Myocyte (in vitro differentiated cells): ENCODE measurements around the gene TMEM203. TPM values are rescaled to one million over a fixed set of nuclear protein-coding genes. Genes with fewer than 3 reads are reported as not detected.
"Not testable (repeated sequence)": the region's sequence is repeated elsewhere in the genome, so short reads cannot be mapped to it uniquely, and the experiment has no call there.

Experiments
- DNase-seq: peaks from one replicate; pipeline ENCODE4 v3.0.0-alpha.2; 2012; ENCODE audit warnings: low read depth
- total RNA-seq: library from RNA; depleted of rRNA; stranded (reverse); fragments of >200 nt; gene quantifications from 2 replicates; pipeline ENCODE4 v1.2.3, GENCODE V29; 2014

TMEM203 gene
- total RNA-seq, 1 donor from 2014 or later: 48.4 TPM

GRCh38 chr9:137242269-137243203 lies 37.1 kb upstream of the TMEM203 start:
- DNase-seq: no peak

DNA sequence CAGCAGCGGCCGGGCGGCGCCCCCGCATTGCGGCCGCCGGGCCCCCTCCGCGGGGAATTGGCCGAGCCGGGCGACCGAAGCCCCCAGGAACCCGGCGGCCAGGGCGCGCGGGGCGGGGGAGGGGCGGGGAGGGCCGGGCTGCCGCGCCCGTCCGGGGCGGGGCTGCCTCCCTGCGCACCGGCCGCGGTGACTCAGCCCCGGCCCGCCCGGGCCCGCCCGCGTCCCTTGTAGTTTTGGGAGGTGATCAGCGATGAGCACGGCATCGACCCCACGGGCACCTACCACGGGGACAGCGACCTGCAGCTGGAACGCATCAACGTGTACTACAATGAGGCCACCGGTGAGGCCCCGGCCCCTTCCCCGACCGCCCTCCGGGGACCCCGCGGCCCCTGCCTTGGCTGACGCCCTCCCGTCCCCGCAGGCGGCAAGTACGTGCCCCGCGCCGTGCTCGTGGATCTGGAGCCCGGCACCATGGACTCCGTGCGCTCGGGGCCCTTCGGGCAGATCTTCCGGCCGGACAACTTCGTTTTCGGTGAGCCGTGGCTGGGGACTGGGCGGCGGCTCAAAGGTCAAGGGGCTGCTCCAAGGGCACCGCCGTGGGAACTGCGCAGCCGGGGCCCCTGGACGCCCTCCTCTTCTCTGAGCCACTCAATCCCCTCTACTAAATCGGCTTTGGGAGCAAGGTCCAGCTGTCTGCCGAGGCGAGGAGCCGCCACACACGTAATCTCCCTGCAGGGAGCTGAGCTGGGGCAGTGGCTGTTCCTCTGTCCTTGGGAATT lies 36.2 kb upstream of the TMEM203 start:
- DNase-seq: peak; percentile 50

DNA sequence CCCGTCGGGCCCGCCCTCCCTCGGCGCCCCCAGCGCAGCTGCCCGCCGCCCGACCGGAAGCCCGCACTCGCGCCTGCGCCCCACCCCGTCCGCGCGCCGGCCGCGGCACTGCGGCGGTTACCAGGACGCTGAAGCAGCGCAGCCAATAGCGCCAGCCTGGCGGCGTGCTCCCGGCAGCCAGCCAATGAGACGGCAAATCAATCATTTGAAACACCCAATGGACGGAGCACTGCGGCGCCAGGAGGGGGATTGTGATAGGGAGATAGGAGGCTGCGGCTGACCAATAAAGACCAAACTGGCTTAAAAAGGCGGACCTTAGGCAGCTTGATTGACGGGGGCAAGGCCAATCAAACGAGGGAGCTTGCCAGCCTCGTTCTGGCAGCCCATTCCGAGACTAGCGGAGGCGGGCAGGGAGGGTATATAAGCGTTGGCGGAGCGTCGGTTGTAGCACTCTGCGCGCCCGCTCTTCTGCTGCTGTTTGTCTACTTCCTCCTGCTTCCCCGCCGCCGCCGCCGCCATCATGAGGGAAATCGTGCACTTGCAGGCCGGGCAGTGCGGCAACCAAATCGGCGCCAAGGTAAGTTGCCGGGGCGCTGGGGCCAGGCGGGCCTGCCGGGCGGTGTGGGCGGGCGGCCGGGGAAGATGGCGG lies 35.5 kb upstream of the TMEM203 start, which contains the start of gene TUBB4B:
Gene TUBB4B, plus strand, starts transcription at position 447 of the 649 bp plus-strand sequence. Its CDS starts 74 bp downstream, at position 521.
- DNase-seq: peak; percentile 100

GRCh38 chr9:137240318-137240840 lies 34.9 kb upstream of the TMEM203 start:
- peak; percentile 92 for DNase-seq

DNA sequence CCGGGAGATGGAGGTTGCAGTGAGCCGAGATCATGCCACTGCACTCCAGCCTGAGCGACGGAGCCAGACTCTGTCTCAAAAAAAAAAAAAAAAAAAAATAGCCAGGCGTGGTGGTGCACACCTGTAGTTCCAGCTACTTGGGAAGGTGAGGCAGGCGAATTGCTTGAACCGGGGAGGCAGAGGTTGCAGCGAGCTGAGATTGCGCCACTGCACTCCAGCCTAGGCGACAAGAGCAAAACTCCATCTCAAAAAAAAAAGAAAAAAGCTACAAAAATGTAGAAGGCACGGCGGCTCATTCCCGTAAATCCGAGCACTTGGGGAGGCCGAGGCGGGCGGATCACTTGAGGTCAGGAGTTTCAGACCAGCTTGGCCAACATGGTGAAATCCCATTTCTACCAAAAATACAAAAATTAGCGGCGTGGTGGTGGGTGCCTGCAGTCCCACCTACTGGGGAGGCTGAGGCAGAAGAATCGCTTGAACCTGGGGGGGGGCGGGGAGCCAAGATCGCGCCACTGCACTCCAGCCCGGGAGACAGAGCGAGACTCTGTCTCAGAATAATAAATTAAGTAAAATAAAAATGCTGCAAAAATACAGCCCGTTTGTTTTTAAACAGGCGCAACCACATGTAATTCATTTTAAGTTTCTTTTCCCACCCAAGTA lies 34.2 kb upstream of the TMEM203 start:
- not testable (repeated sequence) for DNase-seq

- DNase-seq: peak; percentile 96
Observed at GRCh38 chr9:137237759-137238726, 32.6 kb upstream of the TMEM203 start.

DNA sequence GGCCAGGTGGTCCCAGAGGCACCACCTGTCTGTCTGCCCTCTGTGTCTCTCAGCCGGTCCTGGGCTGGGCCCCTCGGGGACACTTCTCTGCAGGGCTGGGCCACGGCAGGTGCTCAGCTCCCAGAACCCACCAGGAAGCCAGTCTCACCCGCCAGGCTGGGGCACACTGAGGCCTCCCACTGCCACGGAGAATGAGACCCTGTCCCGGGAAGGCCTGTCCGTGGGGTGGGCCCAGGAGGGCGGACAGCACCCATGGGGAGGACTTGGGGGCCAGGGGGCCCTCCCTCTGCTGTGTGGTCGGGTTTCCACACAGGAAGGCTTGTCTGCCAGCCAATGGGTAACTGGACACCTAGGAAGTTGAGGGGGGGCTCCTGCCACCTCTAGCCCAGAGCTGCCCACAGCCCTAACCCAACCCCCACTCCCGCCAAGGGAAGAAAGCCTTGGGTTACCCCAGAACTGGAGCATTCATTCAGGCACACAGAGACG lies 31.5 kb upstream of the TMEM203 start:
- peak; percentile 63 for DNase-seq

- peak; percentile 80 for DNase-seq
Observed at GRCh38 chr9:137236238-137236935, 30.9 kb upstream of the TMEM203 start.

DNA sequence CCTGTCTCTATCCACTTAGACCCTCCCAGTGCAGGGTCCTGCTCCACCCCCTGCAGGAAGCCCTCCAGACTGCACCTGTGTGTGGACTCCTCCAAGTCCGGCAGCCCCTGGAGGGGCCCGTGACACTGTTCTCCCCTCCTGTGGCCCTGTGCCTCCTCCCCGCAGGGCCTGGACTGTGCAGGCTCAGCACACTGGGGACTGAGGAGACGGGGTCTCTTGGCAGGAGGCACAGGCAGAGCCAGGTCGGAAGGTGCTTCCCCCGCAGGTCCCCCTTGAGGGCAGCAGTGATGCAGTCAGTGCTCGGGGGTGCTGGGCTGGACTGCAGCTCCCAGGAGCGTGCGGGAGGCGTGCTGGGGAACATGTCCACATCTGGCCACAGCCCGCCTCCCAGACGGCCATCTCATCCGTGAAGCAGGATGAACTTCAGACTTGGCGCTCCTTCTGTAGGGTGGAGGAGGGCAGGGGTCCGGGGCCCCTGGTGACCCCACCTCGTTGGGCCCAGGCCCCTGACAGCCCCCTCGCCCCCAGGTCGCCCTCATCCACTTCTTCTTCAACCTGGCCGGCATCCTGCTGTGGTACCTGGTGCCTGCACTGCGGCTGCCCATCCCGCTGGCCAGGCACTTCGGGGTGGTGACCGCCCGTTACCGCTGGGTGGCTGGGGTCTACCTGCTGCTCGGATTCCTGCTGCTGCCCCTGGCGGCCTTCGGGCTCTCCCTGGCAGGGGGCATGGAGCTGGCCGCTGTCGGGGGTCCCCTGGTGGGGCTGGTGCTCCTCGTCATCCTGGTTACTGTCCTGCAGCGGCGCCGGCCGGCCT lies 30.2 kb upstream of the TMEM203 start:
- DNase-seq: no peak

GRCh38 chr9:137234758-137235423 lies 29.4 kb upstream of the TMEM203 start:
- no peak for DNase-seq

DNA sequence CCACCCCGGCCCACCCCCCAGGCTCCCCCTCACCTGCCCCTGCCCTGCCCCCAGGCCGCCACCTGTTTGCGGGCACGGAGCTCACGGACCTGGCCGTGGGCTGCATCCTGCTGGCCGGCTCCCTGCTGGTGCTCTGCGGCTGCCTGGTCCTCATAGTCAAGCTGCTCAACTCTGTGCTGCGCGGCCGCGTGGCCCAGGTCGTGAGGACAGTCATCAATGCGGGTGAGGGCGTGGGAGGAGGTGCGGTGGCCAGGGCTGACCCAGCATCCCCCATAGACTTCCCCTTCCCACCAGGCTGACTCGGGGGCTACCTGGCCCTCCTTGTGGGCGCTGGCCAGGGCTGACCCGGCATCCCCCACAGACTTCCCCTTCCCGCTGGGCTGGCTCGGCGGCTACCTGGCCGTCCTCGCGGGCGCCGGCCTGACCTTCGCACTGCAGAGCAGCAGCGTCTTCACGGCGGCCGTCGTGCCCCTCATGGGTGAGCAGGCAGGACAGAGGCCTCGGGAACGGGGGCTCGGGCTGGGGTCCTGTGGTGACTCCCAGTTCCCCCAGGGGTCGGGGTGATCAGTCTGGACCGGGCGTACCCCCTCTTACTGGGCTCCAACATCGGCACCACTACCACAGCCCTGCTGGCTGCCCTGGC lies 28.7 kb upstream of the TMEM203 start:
- no peak for DNase-seq

- DNase-seq: no peak
Observed at GRCh38 chr9:137233143-137233980, 27.9 kb upstream of the TMEM203 start.

GRCh38 chr9:137232510-137232909 lies 27.1 kb upstream of the TMEM203 start:
- peak; percentile 64 for DNase-seq

- no peak for DNase-seq
Observed at GRCh38 chr9:137232101-137232500, 26.7 kb upstream of the TMEM203 start.

DNA sequence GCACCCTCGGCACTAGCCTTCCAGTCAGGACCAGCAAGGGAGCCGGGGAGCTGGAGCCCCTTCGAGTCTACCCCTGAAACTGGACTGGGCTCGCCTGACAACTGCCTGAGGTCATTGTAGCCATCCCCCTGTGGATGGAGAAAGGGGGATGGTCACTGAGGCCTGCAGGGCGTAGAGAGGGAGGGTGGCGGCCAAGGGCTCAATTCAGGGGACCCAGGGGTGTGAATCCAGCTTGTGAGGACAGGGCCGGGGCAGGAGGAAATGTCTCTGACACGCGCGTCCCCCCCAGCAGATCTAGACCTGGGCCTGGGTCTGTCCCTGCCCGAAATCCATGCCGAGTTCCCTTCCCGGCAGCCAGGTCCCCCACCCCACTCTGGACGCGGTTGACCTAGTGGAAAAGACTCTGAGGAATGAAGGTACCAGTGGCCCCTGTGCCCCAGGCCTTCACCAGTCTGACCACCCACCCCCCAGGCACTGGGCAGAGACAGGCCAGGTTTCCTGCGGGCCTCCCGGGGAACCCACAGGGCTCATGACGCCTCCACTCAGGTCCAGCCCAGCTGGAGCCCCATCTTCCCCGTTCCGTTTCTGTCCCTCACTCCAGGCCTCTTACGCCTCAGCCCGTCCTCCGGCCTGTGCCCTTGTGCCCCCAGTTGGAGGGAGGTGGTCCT lies 26.1 kb upstream of the TMEM203 start:
- no peak for DNase-seq
